CD4-positive, alpha-beta memory T cell (primary cell): Measurements from ENCODE around the gene GRK5. TPM values are rescaled to one million over a fixed set of nuclear protein-coding genes. Genes with fewer than 3 reads are reported as not detected.
"Not testable (repeated sequence)": the region's sequence is repeated elsewhere in the genome, so short reads cannot be mapped to it uniquely, and the experiment has no call there.

Source experiments
- CTCF ChIA-PET: fragments of 350-600 bp; sonication (Branson Sonifier 250); formaldehyde crosslinking; loops from one replicate; lab custom pipeline; 2021; ENCODE audit warnings: inconsistent platforms; ENCODE audit not compliant: partially characterized antibody; lab: Charles Lee
- POLR2A ChIA-PET: fragments of 350-600 bp; sonication (Branson Sonifier 250); formaldehyde crosslinking; loops from one replicate; lab custom pipeline; 2021; ENCODE audit not compliant: partially characterized antibody; lab: Charles Lee
- DNase-seq, 5 donors: peaks; one replicate each; pipeline versions ENCODE4 v3.0.0 to v3.0.0-alpha.2; 2020 to 2022; ENCODE audit warnings: mixed read lengths in 1 of 5
- H3K27ac ChIP-seq: one replicate; pipeline ENCODE4 v1.7.0; 2013; ENCODE audit warnings: low read depth, low read length
- H3K27me3 ChIP-seq: 2 replicates; pipeline ENCODE4 v1.7.0; 2013; ENCODE audit warnings: mild to moderate bottlenecking, low read length, moderate library complexity; ENCODE audit not compliant: insufficient read depth
- H3K36me3 ChIP-seq: 2 replicates; pipeline ENCODE4 v1.7.0; 2013; ENCODE audit warnings: mild to moderate bottlenecking, low read length, moderate library complexity; ENCODE audit not compliant: insufficient read depth
- H3K4me1 ChIP-seq: 2 replicates; pipeline ENCODE4 v1.7.0; 2013; ENCODE audit warnings: mild to moderate bottlenecking, low read length, moderate library complexity; ENCODE audit not compliant: insufficient read depth
- H3K4me3 ChIP-seq, 2 donors: one replicate each; pipeline ENCODE4 v1.7.0; 2013; ENCODE audit warnings: low read length in 2 of 2, mild to moderate bottlenecking in 1 of 2
- H3K9me3 ChIP-seq, 2 donors: one replicate each; pipeline ENCODE4 v1.7.0; 2013; ENCODE audit warnings: low read length in 2 of 2, control low read depth in 1 of 2; ENCODE audit not compliant: control insufficient read depth in 1 of 2
- H3K27ac Mint-ChIP-seq, 7 donors: one replicate each; pipeline ENCODE4 v1.8.0; 2020 to 2021; ENCODE audit warnings: mixed read lengths in 7 of 7, mild to moderate bottlenecking in 6 of 7, inconsistent platforms in 3 of 7, moderate library complexity in 3 of 7
- H3K27me3 Mint-ChIP-seq, 2 donors: one replicate each; pipeline ENCODE4 v1.8.0; 2020 to 2021; ENCODE audit warnings: mixed read lengths in 2 of 2
- H3K36me3 Mint-ChIP-seq, 2 donors: one replicate each; pipeline ENCODE4 v1.8.0; 2020 to 2021; ENCODE audit warnings: mixed read lengths in 2 of 2, inconsistent platforms in 1 of 2, mild to moderate bottlenecking in 1 of 2
- H3K4me1 Mint-ChIP-seq, 4 donors: one replicate each; pipeline ENCODE4 v1.8.0; 2020 to 2021; ENCODE audit warnings: mixed read lengths in 4 of 4, mild to moderate bottlenecking in 1 of 4
- H3K4me3 Mint-ChIP-seq, 8 donors: one replicate each; pipeline ENCODE4 v1.8.0; 2020 to 2021; ENCODE audit warnings: mixed read lengths in 8 of 8, mild to moderate bottlenecking in 7 of 8, moderate library complexity in 6 of 8, inconsistent platforms in 3 of 8
- H3K9me3 Mint-ChIP-seq, 8 donors: one replicate each; pipeline ENCODE4 v1.8.0; 2020 to 2021; ENCODE audit warnings: mixed read lengths in 8 of 8, mild to moderate bottlenecking in 5 of 8, inconsistent platforms in 3 of 8, moderate library complexity in 1 of 8
- intact Hi-C: fragments of 100-400 bp; cut with micrococcal nuclease; formaldehyde crosslinking; loops from one replicate; pipeline ENCODE4 v1.15.1; 2023
- polyA plus RNA-seq, 2 donors: library from polyadenylated mRNA; unstranded; fragments of 300-500 nt; fragmentation: Illumina TruSeq; gene quantifications; one replicate each; pipeline ENCODE4 v1.2.3, GENCODE V29; 2021
- total RNA-seq, 2 experiments: library from RNA; stranded (reverse); gene quantifications; one replicate each; pipeline ENCODE4 v1.2.3, GENCODE V29; 2021

Gene GRK5
- total and polyA plus RNA-seq, 4 experiments from 2014 or later: 7.6 to 27.9 (median 18.6) TPM

- Histone ChIP-seq H3K4me1 (peaks cover 45% of the 10 kb centered on the region), H3K9me3 (no peaks in the 10 kb centered on the region), H3K27ac (no peak overlapping the region), H3K36me3 (no peaks in the 10 kb centered on the region), H3K4me3 (no peak overlapping the region), H3K27me3 (no peaks in the 10 kb centered on the region)
- H3K4me3 Mint-ChIP-seq: no peak overlapping the region
- DNase-seq: no peak
- H3K36me3 Mint-ChIP-seq: peaks cover 0 to 2% of the 10 kb centered on the region in 2 donors
- peaks cover 15 to 86% (median 53%) of the 10 kb centered on the region in 4 donors for H3K4me1 Mint-ChIP-seq
- no peaks in the 10 kb centered on the region for H3K27me3 Mint-ChIP-seq
- CTCF ChIA-PET: interaction anchor here (1.3 to 4.4 kb wide), 4 partner anchors 8 to 66 kb away, joined by 3 to 38 read pairs (median 6); partner anchors contain the start of gene GRK5
- intact Hi-C loops: no loop called here
- POLR2A ChIA-PET: interaction anchor here (0.9 to 1.7 kb wide), 3 partner anchors 8 to 67 kb away, joined by 3 to 5 read pairs (median 3); partner anchors contain the start of gene GRK5
- H3K27ac Mint-ChIP-seq: peak overlapping the region in 4 of 7 donors; percentile 59 to 96 (median 62)
- no peaks in the 10 kb centered on the region for H3K9me3 Mint-ChIP-seq
Observed at GRCh38 chr10:119274519-119275045, 67.2 kb downstream of the GRK5 start.

GRCh38 chr10:119275085-119275484 lies 67.7 kb downstream of the GRK5 start:
- DNase-seq: no peak
- H3K27ac ChIP-seq: no peak overlapping the region
- Mint-ChIP-seq H3K4me1 (peaks cover 11 to 85% (median 51%) of the 10 kb centered on the region in 4 donors), H3K9me3 (no peaks in the 10 kb centered on the region), H3K36me3 (peaks cover 0 to 2% of the 10 kb centered on the region in 2 donors), H3K4me3 (no peak overlapping the region), H3K27me3 (no peaks in the 10 kb centered on the region), H3K27ac (peak overlapping the region in 4 of 7 donors; percentile 39 to 96 (median 53))
- H3K4me3 ChIP-seq: no peak overlapping the region
- no peaks in the 10 kb centered on the region for H3K9me3 ChIP-seq
- H3K36me3 ChIP-seq: no peaks in the 10 kb centered on the region
- CTCF ChIA-PET: interaction anchor here (1.3 to 3.2 kb wide), 2 partner anchors 7 to 63 kb away, joined by 3 to 10 read pairs; no protein-coding TSS in a partner anchor
- no peaks in the 10 kb centered on the region for H3K27me3 ChIP-seq
- peaks cover 40% of the 10 kb centered on the region for H3K4me1 ChIP-seq
- intact Hi-C loops: no loop called here
- POLR2A ChIA-PET: interaction anchor here (0.9 to 1.7 kb wide), 3 partner anchors 8 to 67 kb away, joined by 3 to 5 read pairs (median 3); partner anchors contain the start of gene GRK5

GRCh38 chr10:119276194-119276593 lies 68.8 kb downstream of the GRK5 start:
- H3K27ac ChIP-seq, H3K9me3 ChIP-seq, H3K4me3 ChIP-seq, H3K4me3 Mint-ChIP-seq, H3K9me3 Mint-ChIP-seq, H3K36me3 ChIP-seq, H3K27me3 ChIP-seq, POLR2A ChIA-PET, intact Hi-C loops, H3K36me3 Mint-ChIP-seq, H3K27me3 Mint-ChIP-seq, DNase-seq: not testable (repeated sequence)
- H3K4me1 Mint-ChIP-seq: peaks cover 9 to 85% (median 49%) of the 10 kb centered on the region in 4 donors
- CTCF ChIA-PET: interaction anchor here (0.9 to 1.4 kb wide), 2 partner anchors 72 to 169 kb away, joined by 3 read pairs; no protein-coding TSS in a partner anchor
- H3K4me1 ChIP-seq: peaks cover 40% of the 10 kb centered on the region
- peak overlapping the region in 1 of 7 donors; percentile 38 for H3K27ac Mint-ChIP-seq

GRCh38 chr10:119278126-119278709 lies 70.8 kb downstream of the GRK5 start:
- ChIA-PET POLR2A (no interaction called here), CTCF (no interaction called here)
- no peak for DNase-seq
- H3K4me3 Mint-ChIP-seq: peak overlapping the region in 1 of 8 donors; percentile 35
- peak overlapping the region in 1 of 7 donors; percentile 29 for H3K27ac Mint-ChIP-seq
- peaks cover 44% of the 10 kb centered on the region for H3K4me1 ChIP-seq
- no peak overlapping the region for H3K4me3 ChIP-seq
- no peaks in the 10 kb centered on the region for H3K27me3 Mint-ChIP-seq
- peaks cover 0 to 2% of the 10 kb centered on the region in 2 donors for H3K36me3 Mint-ChIP-seq
- peaks cover 0 to 2% (median 0%) of the 10 kb centered on the region in 8 donors for H3K9me3 Mint-ChIP-seq
- intact Hi-C loops: no loop called here
- H3K9me3 ChIP-seq: no peaks in the 10 kb centered on the region
- no peaks in the 10 kb centered on the region for H3K27me3 ChIP-seq
- H3K36me3 ChIP-seq: no peaks in the 10 kb centered on the region
- H3K27ac ChIP-seq: no peak overlapping the region
- peaks cover 7 to 81% (median 47%) of the 10 kb centered on the region in 4 donors for H3K4me1 Mint-ChIP-seq

GRCh38 chr10:119279441-119279840 lies 72.1 kb downstream of the GRK5 start:
- Histone ChIP-seq H3K9me3 (no peaks in the 10 kb centered on the region), H3K27me3 (no peaks in the 10 kb centered on the region), H3K4me1 (peaks cover 52% of the 10 kb centered on the region), H3K4me3 (no peak overlapping the region), H3K36me3 (no peaks in the 10 kb centered on the region), H3K27ac (no peak overlapping the region)
- intact Hi-C loops: no loop called here
- no peak overlapping the region for H3K4me3 Mint-ChIP-seq
- H3K36me3 Mint-ChIP-seq: peaks cover 0 to 2% of the 10 kb centered on the region in 2 donors
- DNase-seq: no peak
- POLR2A ChIA-PET: no interaction called here
- H3K27ac Mint-ChIP-seq: peak overlapping the region in 1 of 7 donors; percentile 46
- CTCF ChIA-PET: interaction anchor here (1.4 kb wide), 1 partner anchor 9 kb away, joined by 3 read pairs; no protein-coding TSS in a partner anchor
- H3K9me3 Mint-ChIP-seq: peaks cover 0 to 2% (median 0%) of the 10 kb centered on the region in 8 donors
- no peaks in the 10 kb centered on the region for H3K27me3 Mint-ChIP-seq
- peaks cover 16 to 81% (median 49%) of the 10 kb centered on the region in 4 donors for H3K4me1 Mint-ChIP-seq

GRCh38 chr10:119281581-119282071 lies 74.3 kb downstream of the GRK5 start:
- Mint-ChIP-seq H3K36me3 (peaks cover 0 to 2% of the 10 kb centered on the region in 2 donors), H3K27ac (peak overlapping the region in 4 of 7 donors; percentile 23 to 57 (median 55)), H3K4me1 (peaks cover 30 to 84% (median 60%) of the 10 kb centered on the region in 4 donors), H3K9me3 (peaks cover 0 to 2% (median 0%) of the 10 kb centered on the region in 8 donors), H3K4me3 (peak overlapping the region in 1 of 8 donors; percentile 29), H3K27me3 (no peaks in the 10 kb centered on the region)
- Histone ChIP-seq H3K4me1 (peaks cover 61% of the 10 kb centered on the region), H3K27ac (no peak overlapping the region), H3K36me3 (no peaks in the 10 kb centered on the region), H3K27me3 (no peaks in the 10 kb centered on the region), H3K9me3 (no peaks in the 10 kb centered on the region), H3K4me3 (no peak overlapping the region)
- ChIA-PET POLR2A (no interaction called here), CTCF (interaction anchor here (1.2 to 2.3 kb wide), 2 partner anchors 8 to 134 kb away, joined by 3 to 10 read pairs; no protein-coding TSS in a partner anchor)
- no peak for DNase-seq
- intact Hi-C loops: no loop called here

- H3K36me3 ChIP-seq: no peaks in the 10 kb centered on the region
- H3K4me1 ChIP-seq: peaks cover 64% of the 10 kb centered on the region
- peak overlapping the region in 1 of 8 donors; percentile 20 for H3K4me3 Mint-ChIP-seq
Observed at GRCh38 chr10:119282446-119282845, 75.1 kb downstream of the GRK5 start.

More at GRCh38 chr10:119282446-119282845, 75.1 kb downstream of the GRK5 start:
- DNase-seq: no peak
- peaks cover 0 to 2% (median 0%) of the 10 kb centered on the region in 8 donors for H3K9me3 Mint-ChIP-seq
- H3K27ac Mint-ChIP-seq: peak overlapping the region in 3 of 7 donors; percentile 11 to 79 (median 32)
- intact Hi-C loops: no loop called here
- ChIA-PET CTCF (interaction anchor here (1.2 to 2.3 kb wide), 3 partner anchors 9 to 134 kb away, joined by 3 to 10 read pairs (median 3); no protein-coding TSS in a partner anchor), POLR2A (interaction anchor here (0.6 to 2.4 kb wide), 3 partner anchors 8 to 23 kb away, joined by 3 to 9 read pairs (median 5); no protein-coding TSS in a partner anchor)
- Histone ChIP-seq H3K4me3 (no peak overlapping the region), H3K27me3 (no peaks in the 10 kb centered on the region), H3K9me3 (no peaks in the 10 kb centered on the region), H3K27ac (no peak overlapping the region)
- no peaks in the 10 kb centered on the region for H3K27me3 Mint-ChIP-seq
- H3K36me3 Mint-ChIP-seq: no peaks in the 10 kb centered on the region
- H3K4me1 Mint-ChIP-seq: peaks cover 32 to 81% (median 61%) of the 10 kb centered on the region in 4 donors
